HG03571 (cell line): Measurements from ENCODE around the gene CPO.

Experiments
- ATAC-seq: cut with Tn5 transposase; IDR thresholded peaks from one replicate; pipeline ENCODE4 v1.9.1; 2021; ENCODE audit not compliant: unreplicated experiment

The CPO gene

DNA sequence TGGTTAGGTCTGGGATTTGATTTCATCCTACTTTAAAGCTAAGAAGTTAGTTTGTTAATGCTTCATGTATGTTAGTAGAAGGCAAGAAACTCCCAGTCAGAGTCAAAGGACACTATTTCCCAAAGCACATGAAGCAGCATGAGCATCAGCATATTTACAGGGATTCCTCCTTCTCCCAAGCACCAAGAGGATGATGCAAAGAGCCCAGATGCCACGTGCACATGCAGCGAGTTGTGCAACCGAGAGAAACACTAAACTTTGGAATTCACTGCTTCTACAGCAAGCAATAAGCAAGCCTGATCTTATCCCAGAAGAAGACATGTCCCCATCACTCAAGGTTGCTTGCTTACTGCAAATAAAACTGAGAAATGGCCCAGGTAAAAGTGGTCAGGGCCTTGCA is 32.5 kb downstream of the CPO start:
- ATAC-seq, result no peak

DNA sequence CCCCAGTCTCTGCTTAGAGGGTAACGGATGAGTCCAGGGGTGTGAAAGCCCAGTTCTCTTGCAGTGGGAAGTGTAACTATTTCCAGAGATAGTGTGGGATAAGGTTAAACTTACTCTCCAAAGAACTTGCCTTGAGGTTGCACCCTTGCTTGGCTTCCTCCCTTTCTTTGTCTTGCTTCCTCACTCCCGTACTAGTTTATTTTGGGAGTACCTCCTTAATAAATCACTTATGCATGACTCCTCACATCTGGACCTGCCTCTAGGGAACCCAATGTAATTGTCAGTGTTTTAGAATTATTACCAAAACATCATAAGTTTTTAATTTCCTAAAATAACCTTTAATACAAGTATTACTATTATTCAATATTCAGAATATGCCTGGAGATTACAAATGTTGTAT is 35.2 kb downstream of the CPO start:
- ATAC-seq, result no peak

DNA sequence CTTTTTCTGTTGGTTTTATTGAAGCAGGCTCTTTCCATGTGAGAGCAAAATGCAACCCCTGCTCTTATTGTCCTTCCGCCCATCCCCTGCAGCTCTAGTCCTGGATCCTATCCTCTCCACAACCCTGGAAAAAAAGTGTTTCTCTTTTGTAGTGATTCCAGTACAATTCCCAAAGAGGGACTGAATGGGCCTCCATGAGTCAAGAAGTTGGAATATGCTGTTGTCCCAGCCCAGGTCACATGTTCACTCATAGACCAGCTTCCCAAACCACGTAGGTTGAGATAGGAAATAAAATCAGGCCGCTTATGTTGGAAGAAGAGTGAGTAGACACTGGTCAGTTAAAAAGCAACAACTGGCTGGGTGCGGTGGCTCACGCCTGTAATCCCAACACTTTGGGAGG is 39.4 kb downstream of the CPO start:
- ATAC-seq, result no peak

DNA sequence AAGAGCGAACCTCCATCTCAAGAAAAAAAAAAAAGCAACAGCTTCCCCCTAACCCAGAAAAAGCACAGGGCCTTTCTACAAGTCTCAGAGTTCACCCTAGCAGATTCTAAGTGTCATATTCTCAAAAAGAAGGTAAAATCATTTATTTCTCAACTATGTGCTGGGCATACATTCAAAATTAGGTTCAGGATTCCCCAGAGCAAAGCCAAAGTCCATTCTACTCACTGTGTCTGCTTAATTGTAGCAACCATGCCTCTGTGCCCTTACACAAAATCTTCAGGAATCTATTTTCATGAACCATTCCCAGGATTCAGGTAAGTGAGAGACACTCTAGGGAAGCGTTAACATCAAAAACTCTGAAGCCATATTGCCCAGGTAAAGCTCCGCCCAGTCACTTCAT is 40.0 kb downstream of the CPO start:
- no peak for ATAC-seq

DNA sequence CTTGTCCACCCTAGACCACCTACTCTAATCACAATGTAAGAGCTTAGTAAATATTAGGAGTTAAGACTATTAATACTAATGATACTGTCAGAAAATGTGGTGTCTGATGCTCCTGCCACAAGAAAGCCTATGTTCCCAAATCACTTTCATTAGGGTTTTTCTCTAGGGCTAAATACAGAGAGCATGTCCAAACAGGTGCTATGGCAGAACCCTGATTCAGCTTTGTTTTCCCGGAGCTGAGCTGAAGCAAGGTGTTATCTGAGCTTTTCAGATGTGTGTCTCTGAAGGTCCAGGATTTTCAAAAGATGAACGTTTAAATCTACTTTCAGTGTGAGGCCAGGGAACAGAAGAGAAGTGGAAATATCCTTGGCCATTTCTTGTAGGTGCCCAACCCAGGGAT is 40.6 kb downstream of the CPO start:
- ATAC-seq, result no peak

DNA sequence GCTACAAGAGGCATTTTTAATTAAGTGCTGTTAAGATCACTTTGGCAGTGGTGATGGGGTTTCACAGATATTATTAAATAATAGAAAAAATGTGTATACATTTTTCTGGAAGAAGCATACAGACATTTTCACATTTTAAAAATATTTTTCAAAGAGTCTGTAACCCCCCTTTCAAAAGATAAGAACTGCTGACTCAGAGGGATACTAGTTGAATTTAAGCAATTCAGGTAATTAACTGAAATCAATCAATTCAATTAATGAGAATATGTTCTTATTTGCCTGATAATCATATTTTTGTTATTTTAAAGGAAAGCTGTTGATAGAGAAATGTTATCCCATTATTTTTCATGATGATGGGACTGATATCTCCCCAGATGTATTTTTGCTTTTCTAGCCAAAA is 41.1 kb downstream of the CPO start:
- no peak for ATAC-seq

DNA sequence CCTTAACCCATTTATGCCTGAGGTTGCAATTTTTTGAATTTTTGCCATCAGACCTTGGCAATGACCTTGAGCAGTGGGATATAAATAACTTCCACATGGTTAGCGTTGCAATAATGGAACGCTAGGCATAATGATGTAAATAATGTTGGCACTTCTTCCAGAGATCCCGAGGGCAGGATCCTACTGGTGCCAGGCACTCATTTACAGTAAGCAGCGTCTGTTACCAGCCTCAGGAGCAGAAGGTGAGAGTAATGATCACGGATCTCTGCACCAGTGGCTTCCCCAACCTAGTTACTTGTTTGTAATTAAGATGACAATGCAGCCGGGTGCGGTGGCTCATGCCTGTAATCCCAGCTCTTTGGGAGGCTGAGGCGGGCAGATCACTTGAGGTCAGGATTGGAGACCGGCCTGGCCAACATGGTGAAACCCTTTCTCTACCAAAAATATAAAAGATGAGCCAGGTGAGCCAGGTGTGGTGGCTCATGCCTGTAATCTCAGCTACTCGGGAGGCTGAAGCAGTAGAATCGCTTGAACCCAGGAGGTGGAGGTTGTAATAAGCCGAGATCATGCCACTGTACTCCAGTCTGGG is 41.9 kb downstream of the CPO start:
- no peak for ATAC-seq

DNA sequence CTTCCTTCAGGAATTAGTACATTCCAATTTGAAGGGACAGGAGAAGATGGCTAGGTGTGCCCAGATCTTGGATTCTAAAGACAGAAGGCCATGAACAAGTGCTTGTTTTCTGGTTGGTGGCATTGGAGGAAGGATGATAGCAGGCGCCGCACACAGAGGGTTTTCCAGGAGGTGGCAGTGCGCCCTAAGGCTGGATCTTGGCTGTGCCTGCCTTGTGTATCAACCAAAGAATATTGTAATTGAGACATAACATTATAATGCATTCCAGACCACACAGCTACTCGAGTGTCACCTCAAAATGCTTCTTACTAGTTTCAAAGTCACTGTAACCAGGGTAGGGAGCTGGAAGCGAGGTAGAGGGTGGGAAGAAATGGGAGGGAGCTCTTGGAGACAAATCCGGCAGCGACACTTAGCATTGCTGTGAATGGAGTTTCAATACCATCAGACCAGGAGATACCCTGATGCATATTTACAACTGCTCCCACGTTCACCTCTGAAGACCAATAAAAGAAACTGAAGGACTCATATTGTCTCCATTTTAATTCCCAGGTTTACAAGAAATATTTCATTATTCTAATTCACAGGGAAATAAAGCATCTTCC is 42.5 kb downstream of the CPO start:
- no peak for ATAC-seq

DNA sequence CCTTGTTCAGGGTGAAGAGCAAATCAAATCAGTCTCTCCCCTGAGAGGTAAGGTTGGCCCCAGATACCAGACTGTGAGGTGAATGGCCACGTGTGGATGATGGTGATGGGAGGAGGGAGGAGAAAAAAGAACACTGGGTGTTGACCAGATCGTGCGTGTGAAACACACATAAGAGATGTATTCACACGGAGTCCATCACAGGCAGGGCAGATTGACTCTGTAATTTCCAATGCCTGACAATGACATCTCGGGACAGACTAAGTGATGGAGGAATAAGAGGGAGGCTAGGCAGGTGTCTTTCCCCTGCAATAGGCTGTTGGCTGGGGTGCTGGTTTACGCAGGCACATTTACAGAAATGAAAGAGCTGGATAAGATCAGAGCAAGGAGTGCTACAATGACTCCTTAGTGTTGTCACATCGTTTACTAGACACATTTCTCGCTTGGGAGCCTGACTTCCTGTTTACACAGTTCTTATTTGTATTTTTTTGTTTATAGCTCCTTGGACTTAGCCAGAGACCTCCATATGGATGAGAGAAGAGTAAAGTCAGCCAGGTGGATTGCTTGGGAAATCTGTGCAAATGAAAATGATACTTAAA is 43.1 kb downstream of the CPO start:
- ATAC-seq, result no peak

DNA sequence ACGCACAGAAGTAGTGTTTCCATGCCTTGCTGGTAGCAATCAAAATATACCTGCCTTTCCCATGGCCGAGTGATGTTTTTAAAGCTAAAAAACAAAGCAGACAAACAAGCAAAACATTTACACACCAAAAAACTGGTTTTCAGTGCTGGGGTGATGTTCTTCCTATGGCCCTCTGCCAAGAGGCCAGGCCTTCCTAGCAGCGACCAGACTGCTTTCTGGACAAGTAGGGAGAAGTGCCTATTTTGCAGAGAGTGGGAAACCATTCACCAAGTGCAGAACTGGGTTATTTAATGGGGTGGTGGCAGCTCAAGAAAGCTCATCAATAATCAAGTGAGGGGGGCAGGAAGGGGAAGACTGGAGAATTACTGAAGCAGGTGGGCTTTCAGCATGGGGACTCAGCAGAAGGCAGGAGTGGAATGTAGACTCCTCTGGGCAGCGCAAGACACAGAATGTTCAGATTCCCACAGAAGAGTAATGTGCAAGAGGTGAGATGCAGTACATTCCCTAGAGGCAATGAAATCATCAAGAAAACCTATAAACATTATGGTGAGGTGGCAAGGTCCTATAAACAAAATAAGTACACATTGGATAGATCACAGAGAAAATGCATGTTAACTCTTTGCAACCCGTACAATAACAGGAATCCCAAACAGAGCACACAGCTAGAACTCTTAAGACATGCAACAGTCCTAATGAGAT is 44.0 kb downstream of the CPO start:
- no peak for ATAC-seq

DNA sequence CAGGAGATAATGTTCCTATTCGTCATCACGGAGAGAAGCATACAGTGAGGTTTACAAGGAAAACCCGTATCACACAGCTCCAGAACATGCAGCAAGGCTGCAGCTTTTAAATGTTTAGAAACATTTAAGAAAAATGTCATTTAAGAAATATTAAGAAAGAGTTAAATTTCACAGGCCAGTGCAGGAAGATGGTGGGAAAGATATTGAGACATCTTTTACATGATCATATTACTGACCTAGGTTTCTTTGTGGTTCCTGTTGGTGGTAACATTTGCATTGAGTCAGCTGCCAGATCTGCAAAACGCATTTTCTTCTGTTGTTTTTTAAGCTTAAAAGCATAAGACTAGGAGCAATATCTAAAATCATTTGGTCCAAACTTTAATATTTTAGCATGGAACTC is 44.9 kb downstream of the CPO start:
- no peak for ATAC-seq

DNA sequence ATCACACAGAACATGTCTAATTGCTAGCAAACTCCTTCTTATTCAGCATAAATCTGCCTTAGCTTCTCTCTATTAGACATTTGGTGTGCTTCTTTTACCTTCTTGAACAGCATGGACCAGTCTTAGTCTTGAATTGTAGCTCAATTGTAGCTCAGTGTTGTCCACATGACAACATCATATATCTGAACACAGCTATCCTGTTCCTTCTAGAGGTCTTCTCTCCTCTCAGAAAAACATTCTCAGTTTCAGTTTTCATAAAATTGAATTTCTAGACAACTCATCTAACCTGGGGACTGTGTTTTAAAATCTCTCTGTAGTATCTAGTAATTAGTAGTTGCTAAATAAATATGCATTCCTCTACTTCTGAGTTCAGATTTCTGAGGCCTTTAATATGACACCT is 47.6 kb downstream of the CPO start:
- no peak for ATAC-seq

DNA sequence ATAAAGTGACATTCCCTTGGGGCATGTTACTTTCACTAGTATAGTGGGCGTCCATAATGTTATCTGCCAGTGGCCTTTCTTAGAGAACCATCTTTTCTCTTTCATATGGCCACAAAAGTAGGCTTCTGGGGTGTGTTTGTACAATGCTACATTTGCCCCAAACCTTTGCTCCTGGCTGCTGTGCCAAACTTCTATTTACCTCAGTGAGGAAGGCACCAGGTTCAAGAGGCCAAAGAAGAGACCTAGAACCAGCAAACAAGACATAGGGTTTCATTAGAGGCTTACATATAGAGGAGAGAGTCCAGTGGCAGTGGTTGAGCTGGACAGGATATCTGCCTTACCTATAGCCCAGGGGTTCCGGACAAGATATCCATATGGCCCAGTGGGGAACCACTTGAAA is 48.5 kb downstream of the CPO start:
- no peak for ATAC-seq

DNA sequence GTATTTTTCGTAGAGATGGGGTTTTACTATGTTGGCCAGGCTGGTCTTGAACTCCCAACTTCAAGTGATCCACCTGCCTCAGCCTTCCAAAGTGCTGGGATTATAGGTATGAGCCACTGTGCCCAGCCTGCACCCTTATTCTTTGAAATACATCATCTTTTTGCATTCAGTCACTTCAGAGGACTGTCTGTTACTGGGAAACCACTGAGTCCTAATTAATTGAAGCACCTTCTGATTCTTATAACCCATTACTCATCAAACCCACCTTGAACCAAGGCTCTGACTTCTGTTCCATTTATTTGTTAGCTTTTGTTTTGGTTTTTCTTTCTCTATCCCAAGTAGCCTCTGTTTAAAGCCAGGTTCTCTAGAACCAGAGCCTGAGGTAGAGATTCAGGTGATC is 49.6 kb downstream of the CPO start:
- no peak for ATAC-seq

DNA sequence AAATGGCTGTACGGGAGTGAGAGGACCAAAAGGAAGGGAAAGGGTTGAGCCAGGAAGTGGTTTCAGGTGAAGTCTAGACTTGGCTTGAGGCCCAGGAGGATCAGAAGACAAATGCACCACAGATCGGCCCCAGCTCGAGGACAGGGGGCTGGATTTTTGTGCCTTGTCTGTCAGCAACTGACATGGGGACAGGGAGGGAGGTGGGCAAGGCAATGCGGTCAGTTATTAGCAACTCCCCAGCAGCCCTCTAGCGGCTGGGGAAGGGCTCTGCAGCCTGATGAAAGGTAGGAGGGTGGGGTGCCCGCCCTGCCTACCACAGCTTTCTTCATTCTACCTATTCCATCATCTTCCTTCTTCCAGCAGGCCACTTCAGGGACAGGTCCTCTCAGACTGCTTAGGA is 50.0 kb downstream of the CPO start:
- ATAC-seq, result peak; percentile 84

DNA sequence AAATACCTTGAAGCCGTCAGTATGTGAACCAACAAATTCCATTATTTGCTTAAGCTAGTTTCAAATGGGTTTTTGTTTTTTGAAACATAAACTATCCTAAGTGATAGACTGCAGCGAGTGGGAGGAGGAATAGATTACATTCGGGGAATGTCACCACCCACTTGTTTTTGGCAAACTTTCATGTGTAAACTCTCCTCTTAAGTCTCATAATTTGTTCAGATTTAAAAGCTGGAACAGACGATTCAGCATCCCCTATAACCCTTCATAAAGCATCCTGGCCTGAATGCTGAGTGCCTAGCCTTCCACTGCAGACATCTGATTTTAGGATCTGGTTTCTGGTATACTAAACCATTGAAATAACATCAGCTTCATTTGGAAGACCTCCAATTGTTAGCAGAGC is 51.0 kb downstream of the CPO start:
- no peak for ATAC-seq

DNA sequence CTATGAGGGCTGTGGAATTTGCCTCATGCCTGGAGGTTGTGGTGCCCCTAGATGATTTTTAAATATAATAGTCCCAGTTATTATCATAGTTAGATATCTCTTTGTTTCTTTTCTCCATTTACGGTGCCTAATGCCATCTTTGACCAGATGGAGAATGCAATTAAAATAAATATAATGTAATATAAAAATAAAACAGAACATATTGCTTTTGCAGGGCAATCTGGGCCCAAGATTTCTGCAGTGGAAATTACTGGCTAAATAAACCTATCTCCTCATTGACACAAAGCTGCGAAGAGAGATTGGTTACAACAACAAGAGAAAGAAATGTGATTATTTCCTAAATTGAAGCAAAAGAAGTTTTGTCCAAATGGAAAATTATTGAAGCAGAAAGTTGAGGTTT is 51.8 kb downstream of the CPO start:
- no peak for ATAC-seq

DNA sequence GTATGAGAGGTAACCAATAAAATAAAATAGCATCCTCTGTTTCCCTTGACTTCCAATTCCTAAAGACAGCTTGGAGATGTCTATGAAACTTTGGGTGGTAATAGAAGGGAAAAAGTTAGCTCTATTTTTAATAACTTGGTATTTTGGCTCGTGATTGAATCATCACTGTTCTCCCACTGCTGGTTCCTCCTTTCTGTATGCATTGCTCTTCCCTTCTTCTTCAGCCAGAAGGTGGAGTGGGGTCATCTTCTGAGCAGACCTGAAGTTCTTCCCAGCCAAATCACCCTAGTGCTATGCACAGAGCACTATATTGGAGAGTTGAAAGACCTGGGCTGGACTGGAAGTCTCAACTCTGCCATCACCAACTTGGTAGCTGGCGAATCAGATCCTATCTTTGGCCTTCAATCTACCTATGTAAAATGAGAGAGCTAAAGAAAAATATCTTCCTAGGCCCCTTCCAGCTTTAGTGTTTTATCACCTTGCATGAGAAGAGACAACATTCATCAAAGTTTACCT is 54.1 kb downstream of the CPO start:
- no peak for ATAC-seq

DNA sequence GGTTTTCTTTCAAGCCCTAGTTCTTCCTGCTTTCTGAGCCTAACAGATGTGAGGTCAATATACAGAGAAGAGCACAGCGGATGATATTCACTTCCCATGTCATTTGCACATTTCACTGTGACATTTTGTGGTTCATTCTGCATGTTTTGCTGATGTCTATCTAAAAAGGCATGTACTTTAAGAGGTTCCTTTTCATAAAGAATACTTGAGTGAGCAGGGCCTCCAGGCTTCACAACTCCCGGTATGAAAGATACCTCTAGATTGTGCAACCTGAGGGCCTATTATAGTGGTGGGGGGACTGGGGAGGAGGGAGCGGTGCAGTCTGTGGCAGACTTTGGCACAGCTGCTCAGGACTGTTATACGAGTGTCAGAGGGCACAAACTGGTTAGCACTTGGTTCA is 54.6 kb downstream of the CPO start:
- no peak for ATAC-seq

DNA sequence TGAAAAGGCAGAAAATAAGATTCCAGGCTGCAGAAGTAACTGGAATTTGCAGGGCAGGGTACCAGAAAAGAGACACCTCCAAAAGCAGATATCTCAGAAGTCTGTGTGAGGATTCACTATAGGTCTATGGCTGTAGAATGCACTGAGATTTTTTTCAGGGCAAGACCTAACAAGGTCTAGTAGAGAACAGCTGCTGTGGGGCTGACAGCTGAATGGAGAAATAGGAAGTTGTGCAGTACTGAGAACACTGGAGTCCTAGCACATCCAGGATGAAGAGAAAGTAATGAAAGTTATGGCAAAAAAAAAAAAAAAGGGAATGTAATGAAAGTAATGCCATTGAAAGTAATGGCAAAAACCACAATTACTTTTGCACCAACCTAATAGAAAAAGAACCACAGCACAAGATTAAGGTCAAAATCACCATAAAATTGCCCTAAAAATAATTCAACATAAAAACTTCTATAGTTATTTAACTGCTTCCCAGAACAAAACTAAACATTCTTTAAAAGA is 57.3 kb downstream of the CPO start:
- no peak for ATAC-seq

DNA sequence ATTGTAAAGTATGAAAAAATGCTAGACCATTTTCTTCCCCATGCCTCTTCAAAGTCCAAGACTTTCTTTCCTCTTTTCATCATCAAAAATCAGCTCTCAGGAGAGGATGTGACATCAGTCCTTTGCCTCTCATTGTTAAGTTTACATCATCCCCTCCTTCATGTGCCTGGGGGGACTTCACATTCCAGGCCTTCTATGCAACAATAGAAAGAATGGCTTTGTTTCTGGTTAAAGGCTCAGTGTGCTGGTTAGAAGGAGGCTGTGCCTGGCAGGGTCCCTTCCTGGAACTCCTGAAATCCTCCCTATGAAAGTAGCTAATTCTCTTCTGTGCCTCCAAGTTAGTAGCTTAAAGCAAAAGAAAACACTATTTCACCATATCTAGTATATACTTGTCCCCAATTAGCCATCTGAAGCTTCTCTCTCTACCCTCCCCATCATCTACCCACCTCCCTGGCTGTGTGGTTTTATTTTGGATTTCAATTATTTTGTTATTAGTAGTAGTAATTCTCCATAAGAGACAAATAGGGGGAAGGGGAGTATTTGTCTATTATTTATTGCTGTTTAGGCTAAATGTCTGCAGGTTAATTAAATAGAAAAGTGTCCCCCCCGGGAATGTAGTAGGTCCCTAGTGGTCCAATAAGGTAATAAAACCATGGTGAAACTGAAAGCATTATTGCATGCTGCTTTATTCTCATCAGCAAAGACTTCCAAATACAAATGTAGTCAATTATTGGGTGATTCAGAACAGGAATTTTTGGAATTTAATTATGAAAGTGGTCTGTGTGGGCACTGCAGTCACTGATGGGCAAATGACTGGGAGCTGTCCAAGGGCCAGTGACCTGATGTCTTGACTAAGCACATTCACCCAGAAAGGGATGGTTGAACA is 69.0 kb downstream of the CPO start:
- ATAC-seq, result no peak
